ENCODE measurements around the gene SEMA5B. TPM values are rescaled to one million over a fixed set of nuclear protein-coding genes. Genes with fewer than 3 reads are reported as not detected.

Gene SEMA5B
- total and polyA plus RNA-seq, 4 donors: 14.2 to 65.5 (median 39.1) TPM

DNA sequence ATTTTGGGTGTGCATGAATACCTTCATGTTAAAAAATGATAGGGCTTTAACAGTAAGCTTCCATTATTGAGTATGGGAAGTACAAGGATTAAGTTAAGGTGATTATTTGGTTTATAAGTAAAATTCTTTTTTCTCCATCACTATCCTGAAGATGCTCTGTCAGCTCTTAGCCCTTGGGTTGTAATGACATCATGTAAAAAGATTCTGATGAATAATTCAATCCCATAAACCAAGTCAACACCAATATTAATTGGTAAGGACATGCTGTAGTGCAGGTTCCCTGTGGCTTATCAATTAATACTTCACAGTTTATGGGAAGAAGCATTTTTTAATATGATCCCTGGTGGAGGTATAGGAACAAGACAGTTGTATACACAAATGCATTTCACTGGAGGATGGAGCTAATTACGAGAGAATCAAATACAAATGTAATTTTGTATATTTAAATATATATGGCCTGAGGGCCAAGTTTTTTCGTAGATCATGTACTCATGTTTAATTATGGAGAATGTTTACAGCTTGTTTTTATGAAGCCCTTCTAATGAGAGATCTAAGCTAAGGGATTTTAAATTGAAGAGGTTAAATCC, 145.1 kb downstream of the SEMA5B start:
- WGBS (ENCODE audit: insufficient coverage): no CpG with 5 or more reads among the region's 2 CpGs
- Histone ChIP-seq H3K4me3 (ENCODE audit: low read depth, low read length) (no peak overlapping the region), H3K4me1 (ENCODE audit: control insufficient read depth, insufficient read depth, low read length) (no peaks in the 10 kb centered on the region), H3K27ac (ENCODE audit: low read depth, low read length) (no peak overlapping the region), H3K9me3 (ENCODE audit: control insufficient read depth, insufficient read depth, low read length) (no peaks in the 10 kb centered on the region), H3K36me3 (ENCODE audit: control insufficient read depth, insufficient read depth, low read length) (no peaks in the 10 kb centered on the region), H3K27me3 (ENCODE audit: control insufficient read depth, insufficient read depth, low read length) (no peaks in the 10 kb centered on the region)
- peak in 1 of 6 donors; percentile 72 for DNase-seq (ENCODE audit: low read depth in 4 of 6, low spot score in 6 of 6)

- H3K36me3 ChIP-seq (ENCODE audit: control insufficient read depth, insufficient read depth, low read length): no peaks in the 10 kb centered on the region
- no peak overlapping the region for H3K4me3 ChIP-seq (ENCODE audit: low read depth, low read length)
- no peaks in the 10 kb centered on the region for H3K27me3 ChIP-seq (ENCODE audit: control insufficient read depth, insufficient read depth, low read length)
- no peaks in the 10 kb centered on the region for H3K9me3 ChIP-seq (ENCODE audit: control insufficient read depth, insufficient read depth, low read length)
- no peak overlapping the region for H3K27ac ChIP-seq (ENCODE audit: low read depth, low read length)
- H3K4me1 ChIP-seq (ENCODE audit: control insufficient read depth, insufficient read depth, low read length): no peaks in the 10 kb centered on the region
- WGBS (ENCODE audit: insufficient coverage): 73% methylated on average over 1 of the region's 4 CpGs
- no peak for DNase-seq (ENCODE audit: low read depth in 4 of 6, low spot score in 6 of 6)
Observed at GRCh38 chr3:122880624-122881023, 146.9 kb downstream of the SEMA5B start.

- Histone ChIP-seq H3K4me1 (ENCODE audit: control insufficient read depth, insufficient read depth, low read length) (no peaks in the 10 kb centered on the region), H3K36me3 (ENCODE audit: control insufficient read depth, insufficient read depth, low read length) (no peaks in the 10 kb centered on the region)
Observed at GRCh38 chr3:122880173-122880572, 147.4 kb downstream of the SEMA5B start.

GRCh38 chr3:122875547-122876127, 151.9 kb downstream of the SEMA5B start:
- Histone ChIP-seq H3K27ac (ENCODE audit: low read depth, low read length) (no peak overlapping the region), H3K36me3 (ENCODE audit: control insufficient read depth, insufficient read depth, low read length) (no peaks in the 10 kb centered on the region), H3K27me3 (ENCODE audit: control insufficient read depth, insufficient read depth, low read length) (no peaks in the 10 kb centered on the region), H3K4me3 (ENCODE audit: low read depth, low read length) (no peak overlapping the region), H3K4me1 (ENCODE audit: control insufficient read depth, insufficient read depth, low read length) (no peaks in the 10 kb centered on the region), H3K9me3 (ENCODE audit: control insufficient read depth, insufficient read depth, low read length) (no peaks in the 10 kb centered on the region)
- no peak for DNase-seq (ENCODE audit: low read depth in 4 of 6, low spot score in 6 of 6)

More at GRCh38 chr3:122880173-122880572, 147.4 kb downstream of the SEMA5B start:
- DNase-seq (ENCODE audit: low read depth in 4 of 6, low spot score in 6 of 6): no peak
- Histone ChIP-seq H3K9me3 (ENCODE audit: control insufficient read depth, insufficient read depth, low read length) (no peaks in the 10 kb centered on the region), H3K27me3 (ENCODE audit: control insufficient read depth, insufficient read depth, low read length) (no peaks in the 10 kb centered on the region), H3K27ac (ENCODE audit: low read depth, low read length) (no peak overlapping the region), H3K4me3 (ENCODE audit: low read depth, low read length) (no peak overlapping the region)
- 88% methylated on average over 1 of the region's 4 CpGs for WGBS (ENCODE audit: insufficient coverage)

- Histone ChIP-seq H3K27me3 (ENCODE audit: control insufficient read depth, insufficient read depth, low read length) (no peaks in the 10 kb centered on the region), H3K4me3 (ENCODE audit: low read depth, low read length) (no peak overlapping the region), H3K36me3 (ENCODE audit: control insufficient read depth, insufficient read depth, low read length) (no peaks in the 10 kb centered on the region), H3K27ac (ENCODE audit: low read depth, low read length) (no peak overlapping the region), H3K4me1 (ENCODE audit: control insufficient read depth, insufficient read depth, low read length) (no peaks in the 10 kb centered on the region), H3K9me3 (ENCODE audit: control insufficient read depth, insufficient read depth, low read length) (no peaks in the 10 kb centered on the region)
- WGBS (ENCODE audit: insufficient coverage): 68% methylated on average over 3 of the region's 9 CpGs
- peak in 1 of 6 donors; percentile 66 for DNase-seq (ENCODE audit: low read depth in 4 of 6, low spot score in 6 of 6)
Observed at GRCh38 chr3:122873741-122874515, 153.6 kb downstream of the SEMA5B start.

DNA sequence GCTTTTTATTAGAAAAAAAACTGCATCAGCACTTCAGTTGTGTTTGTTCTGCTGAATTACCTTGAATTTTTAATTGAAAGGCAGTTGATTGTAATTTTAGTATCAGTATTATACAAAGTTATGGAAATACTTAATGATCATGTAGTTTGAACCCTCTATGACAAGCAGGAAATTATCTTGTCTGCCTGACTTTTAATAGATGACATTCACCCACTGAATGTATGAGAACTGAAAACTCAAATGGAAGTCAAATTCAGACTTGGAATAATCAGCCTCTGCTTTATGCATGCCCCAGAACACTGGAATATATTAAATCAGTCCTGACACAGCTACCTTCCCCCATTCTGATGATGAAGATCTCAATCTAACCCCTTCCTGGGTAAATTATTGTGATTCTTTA, 159.2 kb downstream of the SEMA5B start:
- H3K27ac ChIP-seq (ENCODE audit: low read depth, low read length): no peak overlapping the region
- H3K4me1 ChIP-seq (ENCODE audit: control insufficient read depth, insufficient read depth, low read length): no peaks in the 10 kb centered on the region
- H3K4me3 ChIP-seq (ENCODE audit: low read depth, low read length): no peak overlapping the region
- H3K9me3 ChIP-seq (ENCODE audit: control insufficient read depth, insufficient read depth, low read length): no peaks in the 10 kb centered on the region
- peaks cover 3% of the 10 kb centered on the region for H3K36me3 ChIP-seq (ENCODE audit: control insufficient read depth, insufficient read depth, low read length)
- H3K27me3 ChIP-seq (ENCODE audit: control insufficient read depth, insufficient read depth, low read length): no peaks in the 10 kb centered on the region
- DNase-seq (ENCODE audit: low read depth in 4 of 6, low spot score in 6 of 6): no peak

- no peak for DNase-seq (ENCODE audit: low read depth in 4 of 6, low spot score in 6 of 6)
- H3K27ac ChIP-seq (ENCODE audit: low read depth, low read length): no peak overlapping the region
- no peaks in the 10 kb centered on the region for H3K9me3 ChIP-seq (ENCODE audit: control insufficient read depth, insufficient read depth, low read length)
- H3K27me3 ChIP-seq (ENCODE audit: control insufficient read depth, insufficient read depth, low read length): no peaks in the 10 kb centered on the region
- H3K4me1 ChIP-seq (ENCODE audit: control insufficient read depth, insufficient read depth, low read length): no peaks in the 10 kb centered on the region
- no peak overlapping the region for H3K4me3 ChIP-seq (ENCODE audit: low read depth, low read length)
- peaks cover 3% of the 10 kb centered on the region for H3K36me3 ChIP-seq (ENCODE audit: control insufficient read depth, insufficient read depth, low read length)
Observed at GRCh38 chr3:122864498-122864897, 163.1 kb downstream of the SEMA5B start.

- Histone ChIP-seq H3K4me3 (ENCODE audit: low read depth, low read length) (no peak overlapping the region), H3K9me3 (ENCODE audit: control insufficient read depth, insufficient read depth, low read length) (no peaks in the 10 kb centered on the region), H3K27ac (ENCODE audit: low read depth, low read length) (no peak overlapping the region), H3K36me3 (ENCODE audit: control insufficient read depth, insufficient read depth, low read length) (peaks cover 3% of the 10 kb centered on the region), H3K27me3 (ENCODE audit: control insufficient read depth, insufficient read depth, low read length) (no peaks in the 10 kb centered on the region), H3K4me1 (ENCODE audit: control insufficient read depth, insufficient read depth, low read length) (no peaks in the 10 kb centered on the region)
- peak in 1 of 6 donors; percentile 80 for DNase-seq (ENCODE audit: low read depth in 4 of 6, low spot score in 6 of 6)
Observed at GRCh38 chr3:122862381-122862780, 165.2 kb downstream of the SEMA5B start.

All from spinal cord (tissue), 10 donors.